SK-N-SH (cell line): Measurements from ENCODE around the gene OCA2.

ENCODE experiments used
- CTCF ChIP-seq: fragments of 200-600 bp; sonication (generic); IDR thresholded peaks from 2 replicates; pipeline ENCODE4 v1.6.1; 2017; ENCODE audit warnings: antibody characterized with exemption, mild to moderate bottlenecking, moderate library complexity
- GABPA ChIP-seq: IDR thresholded peaks from 2 replicates; pipeline ENCODE4 v1.4.0; 2012; ENCODE audit warnings: low read depth, mild to moderate bottlenecking
- NRF1 ChIP-seq: IDR thresholded peaks from 2 replicates; pipeline ENCODE4 v1.6.1; 2012; ENCODE audit warnings: low read depth, mild to moderate bottlenecking, low read length
- POLR2AphosphoS5 ChIP-seq: IDR thresholded peaks from 2 replicates; pipeline ENCODE4 v1.6.1; 2012; ENCODE audit warnings: low read depth, low read length
- RAD21 ChIP-seq: IDR thresholded peaks from 2 replicates; pipeline ENCODE4 v1.6.1; 2012; ENCODE audit warnings: mild to moderate bottlenecking, low read length
- YY1 ChIP-seq: IDR thresholded peaks from 2 replicates; pipeline ENCODE4 v1.4.0; 2012; ENCODE audit warnings: low read depth, mild to moderate bottlenecking
- TF ChIP-seq, protein P1 (sequence below): IDR thresholded peaks from 2 replicates; pipeline ENCODE4 v1.4.0; 2012; ENCODE audit warnings: low read depth, borderline replicate concordance

GRCh38 chr15:28101201-28101600 lies 2.1 kb upstream of the OCA2 start:
- TF ChIP-seq CTCF, result no peak
- no peak for TF ChIP-seq RAD21
- no peak for TF ChIP-seq YY1
- no peak for TF ChIP-seq NRF1
- TF ChIP-seq, protein P1, sequence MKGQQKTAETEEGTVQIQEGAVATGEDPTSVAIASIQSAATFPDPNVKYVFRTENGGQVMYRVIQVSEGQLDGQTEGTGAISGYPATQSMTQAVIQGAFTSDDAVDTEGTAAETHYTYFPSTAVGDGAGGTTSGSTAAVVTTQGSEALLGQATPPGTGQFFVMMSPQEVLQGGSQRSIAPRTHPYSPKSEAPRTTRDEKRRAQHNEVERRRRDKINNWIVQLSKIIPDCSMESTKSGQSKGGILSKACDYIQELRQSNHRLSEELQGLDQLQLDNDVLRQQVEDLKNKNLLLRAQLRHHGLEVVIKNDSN, result no peak
- TF ChIP-seq GABPA, result no peak
- TF ChIP-seq POLR2AphosphoS5, result no peak
